Vagina (tissue), 2 donors: ENCODE results near the gene WDTC1. TPM values are rescaled to one million over a fixed set of nuclear protein-coding genes. Genes with fewer than 3 reads are reported as not detected.
A peak's percentile ranks its signal among the peaks of the same experiment; 100 is the strongest.

Source experiments
- DNase-seq, 2 donors: peaks; one replicate each; pipeline ENCODE4 v3.0.0-alpha.2; 2017; ENCODE audit errors: extremely low spot score in 2 of 2
- H3K27ac ChIP-seq: fragments of 200-600 bp; sonication (generic); one replicate; pipeline ENCODE4 v1.5.1; 2019
- H3K27me3 ChIP-seq: fragments of 200-600 bp; sonication (generic); one replicate; pipeline ENCODE4 v1.5.1; 2019
- H3K36me3 ChIP-seq, 2 donors: fragments of 200-600 bp; sonication (generic); one replicate each; pipeline ENCODE4 v1.5.1; 2017 to 2019
- H3K4me1 ChIP-seq: fragments of 200-600 bp; sonication (generic); one replicate; pipeline ENCODE4 v1.5.1; 2019
- H3K4me3 ChIP-seq, 2 donors: fragments of 200-600 bp; sonication (generic); 1 replicate in 1 of 2; 2 replicates in 1 of 2; pipeline ENCODE4 v1.5.1; 2016 to 2019
- H3K9me3 ChIP-seq: fragments of 200-600 bp; sonication (generic); one replicate; pipeline ENCODE4 v1.5.1; 2019
- POLR2A ChIP-seq, 2 donors: fragments of 450-650 bp; IDR thresholded peaks; one replicate each; pipeline ENCODE4 v1.6.1; 2017; ENCODE audit warnings: antibody characterized with exemption in 2 of 2, mild to moderate bottlenecking in 2 of 2, moderate library complexity in 2 of 2
- POLR2AphosphoS5 ChIP-seq, 2 donors: sonication (generic); formaldehyde crosslinking; IDR thresholded peaks; one replicate each; pipeline ENCODE4 v1.9.0; 2017; ENCODE audit warnings: antibody characterized with exemption in 2 of 2, mild to moderate bottlenecking in 2 of 2, low read depth in 1 of 2; ENCODE audit not compliant: insufficient read depth in 1 of 2
- intact Hi-C: fragments of 100-400 bp; cut with DNase I; formaldehyde crosslinking; loops from one replicate; pipeline ENCODE4 v1.15.1; 2023
- total RNA-seq: library from RNA; depleted of rRNA; stranded (reverse); fragments of >200 nt; gene quantifications from one replicate; pipeline ENCODE4 v1.2.3, GENCODE V29; 2016
- TF ChIP-seq, protein P1 (sequence below), 3 experiments: fragments of 450-650 bp in 2 of 3; fragments of 200-600 bp in 1 of 3; sonication (generic) in 1 of 3; IDR thresholded peaks; one replicate each; pipeline ENCODE4 v1.5.1; 2017 to 2019; ENCODE audit warnings: antibody characterized with exemption in 3 of 3, mild to moderate bottlenecking in 2 of 3, moderate library complexity in 2 of 3

Gene WDTC1
- total RNA-seq, 1 donor from 2014 or later: 28.2 TPM

GRCh38 chr1:27318136-27318535, 83.7 kb downstream of the WDTC1 start:
- TF ChIP-seq POLR2A (IDR thresholded peaks at IDR 0.05) (no peak), POLR2AphosphoS5 (IDR thresholded peaks at IDR 0.05; ENCODE audit: insufficient read depth in 1 of 2, low read depth in 1 of 2) (no peak)
- TF ChIP-seq, protein P1, sequence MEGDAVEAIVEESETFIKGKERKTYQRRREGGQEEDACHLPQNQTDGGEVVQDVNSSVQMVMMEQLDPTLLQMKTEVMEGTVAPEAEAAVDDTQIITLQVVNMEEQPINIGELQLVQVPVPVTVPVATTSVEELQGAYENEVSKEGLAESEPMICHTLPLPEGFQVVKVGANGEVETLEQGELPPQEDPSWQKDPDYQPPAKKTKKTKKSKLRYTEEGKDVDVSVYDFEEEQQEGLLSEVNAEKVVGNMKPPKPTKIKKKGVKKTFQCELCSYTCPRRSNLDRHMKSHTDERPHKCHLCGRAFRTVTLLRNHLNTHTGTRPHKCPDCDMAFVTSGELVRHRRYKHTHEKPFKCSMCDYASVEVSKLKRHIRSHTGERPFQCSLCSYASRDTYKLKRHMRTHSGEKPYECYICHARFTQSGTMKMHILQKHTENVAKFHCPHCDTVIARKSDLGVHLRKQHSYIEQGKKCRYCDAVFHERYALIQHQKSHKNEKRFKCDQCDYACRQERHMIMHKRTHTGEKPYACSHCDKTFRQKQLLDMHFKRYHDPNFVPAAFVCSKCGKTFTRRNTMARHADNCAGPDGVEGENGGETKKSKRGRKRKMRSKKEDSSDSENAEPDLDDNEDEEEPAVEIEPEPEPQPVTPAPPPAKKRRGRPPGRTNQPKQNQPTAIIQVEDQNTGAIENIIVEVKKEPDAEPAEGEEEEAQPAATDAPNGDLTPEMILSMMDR (IDR thresholded peaks at IDR 0.05): no peak

DNA sequence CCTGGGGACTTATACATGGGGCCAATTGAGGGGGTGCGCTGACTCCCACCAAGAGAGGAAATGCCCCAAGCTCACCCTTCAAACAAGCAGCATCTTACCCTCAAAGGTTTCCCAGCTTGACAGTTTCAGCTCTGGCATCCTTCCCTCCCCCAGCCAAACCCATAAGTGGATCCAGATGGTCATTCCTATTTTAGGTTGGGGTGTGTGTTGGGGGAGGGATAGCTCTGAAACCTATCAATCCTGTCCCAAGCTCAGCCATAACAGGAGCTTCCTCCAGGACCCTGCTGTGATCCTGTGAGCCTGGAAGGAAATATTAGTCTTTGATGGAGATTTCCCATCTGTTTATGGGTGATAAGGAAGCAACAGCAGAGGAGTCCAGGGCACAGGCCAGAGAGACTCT, 84.2 kb downstream of the WDTC1 start:
- Histone ChIP-seq H3K4me1 (peaks cover 11% of the 10 kb centered on the region), H3K27me3 (no peaks in the 10 kb centered on the region), H3K27ac (no peak overlapping the region), H3K36me3 (no peaks in the 10 kb centered on the region), H3K9me3 (no peaks in the 10 kb centered on the region), H3K4me3 (no peak overlapping the region)
- intact Hi-C loops: no loop called here
- TF ChIP-seq, protein P1 (IDR thresholded peaks at IDR 0.05): no peak
- TF ChIP-seq POLR2A (IDR thresholded peaks at IDR 0.05) (no peak), POLR2AphosphoS5 (IDR thresholded peaks at IDR 0.05; ENCODE audit: insufficient read depth in 1 of 2, low read depth in 1 of 2) (no peak)
- no peak for DNase-seq

More at GRCh38 chr1:27318136-27318535, 83.7 kb downstream of the WDTC1 start:
- Histone ChIP-seq H3K27me3 (no peaks in the 10 kb centered on the region), H3K36me3 (no peaks in the 10 kb centered on the region), H3K27ac (no peak overlapping the region), H3K4me3 (no peak overlapping the region), H3K9me3 (no peaks in the 10 kb centered on the region), H3K4me1 (peaks cover 7% of the 10 kb centered on the region)
- intact Hi-C loops: no loop called here
- DNase-seq: no peak

- Histone ChIP-seq H3K27ac (peak within 1 kb of the TSS; percentile 75), H3K27me3 (no peaks in the 10 kb centered on the region), H3K4me3 (peak within 1 kb of the TSS; percentile 79 to 90), H3K4me1 (peaks cover 44% of the 10 kb centered on the region), H3K9me3 (no peaks in the 10 kb centered on the region), H3K36me3 (peaks cover 0 to 17% of the 10 kb centered on the region in 2 donors)
- TF ChIP-seq, protein P1 (IDR thresholded peaks at IDR 0.05): peak; percentile 20 to 40 (median 32)
- TF ChIP-seq POLR2A (IDR thresholded peaks at IDR 0.05) (no peak), POLR2AphosphoS5 (IDR thresholded peaks at IDR 0.05; ENCODE audit: insufficient read depth in 1 of 2, low read depth in 1 of 2) (peak; percentile 93 to 98)
- DNase-seq: peak in 1 of 2 donors; percentile 95
- intact Hi-C loops: no loop called here
Measured at GRCh38 chr1:27321813-27322568, 87.6 kb downstream of the WDTC1 start, which contains the start of gene TMEM222. TMEM222 (plus strand) TSS chr1:27322163; CDS start chr1:27322198, 35 bp downstream.

- H3K4me1 ChIP-seq: peaks cover 51% of the 10 kb centered on the region
- TF ChIP-seq POLR2AphosphoS5 (IDR thresholded peaks at IDR 0.05; ENCODE audit: insufficient read depth in 1 of 2, low read depth in 1 of 2) (no peak), POLR2A (IDR thresholded peaks at IDR 0.05) (no peak)
- TF ChIP-seq, protein P1 (IDR thresholded peaks at IDR 0.05): no peak
- intact Hi-C loops: no loop called here
- DNase-seq: no peak
- no peaks in the 10 kb centered on the region for H3K9me3 ChIP-seq
- H3K27me3 ChIP-seq: no peaks in the 10 kb centered on the region
- peak overlapping the region; percentile 75 for H3K27ac ChIP-seq
- H3K36me3 ChIP-seq: peaks cover 0 to 18% of the 10 kb centered on the region in 2 donors
- peak overlapping the region; percentile 79 to 90 for H3K4me3 ChIP-seq
Measured at GRCh38 chr1:27322569-27323240, 88.3 kb downstream of the WDTC1 start.
